GM10266 (cell line): ENCODE results near the gene TAF4B.
A peak's percentile ranks its signal among the peaks of the same experiment; 100 is the strongest.
"Not testable (repeated sequence)": the region's sequence is repeated elsewhere in the genome, so short reads cannot be mapped to it uniquely, and the experiment has no call there.

Experiments
- DNase-seq: peaks from one replicate; pipeline ENCODE4 v3.0.0; 2012; ENCODE audit errors: extremely low spot score
- CTCF ChIP-seq: IDR thresholded peaks from 2 replicates; pipeline ENCODE4 v1.5.1; 2012; ENCODE audit warnings: mild to moderate bottlenecking, low read depth; ENCODE audit not compliant: control insufficient read depth, insufficient read depth; ENCODE audit errors: missing control alignments

Gene TAF4B

GRCh38 chr18:26298107-26298506 lies 71.9 kb downstream of the TAF4B start:
- no peak for DNase-seq
- TF ChIP-seq CTCF: no peak

GRCh38 chr18:26301681-26302080 lies 75.4 kb downstream of the TAF4B start:
- TF ChIP-seq CTCF: no peak
- no peak for DNase-seq

GRCh38 chr18:26303222-26303621 lies 77.0 kb downstream of the TAF4B start:
- not testable (repeated sequence) for DNase-seq

GRCh38 chr18:26304511-26304910 lies 78.3 kb downstream of the TAF4B start:
- no peak for TF ChIP-seq CTCF
- DNase-seq: no peak

- peak; percentile 30 for DNase-seq
- peak; percentile 71 for TF ChIP-seq CTCF
Measured at GRCh38 chr18:26307161-26307773, 81.0 kb downstream of the TAF4B start.

GRCh38 chr18:26309281-26309680 lies 83.0 kb downstream of the TAF4B start:
- DNase-seq: no peak
- TF ChIP-seq CTCF: no peak

- no peak for TF ChIP-seq CTCF
- no peak for DNase-seq
Measured at GRCh38 chr18:26312199-26312598, 86.0 kb downstream of the TAF4B start.

- no peak for DNase-seq
- TF ChIP-seq CTCF: no peak
Measured at GRCh38 chr18:26317398-26317797, 91.2 kb downstream of the TAF4B start.
